Epithelial cell of esophagus (primary cell): ENCODE results near the gene COPS6.
A peak's percentile ranks its signal among the peaks of the same experiment; 100 is the strongest.

Experiments
- DNase-seq: peaks from one replicate; pipeline ENCODE4 v3.0.0; 2010; ENCODE audit warnings: low read depth
- H3K4me3 ChIP-seq: 2 replicates; pipeline ENCODE4 v1.5.1; 2011; ENCODE audit warnings: mild to moderate bottlenecking, low read length, control low read depth
- TF ChIP-seq, protein P1 (sequence below): IDR thresholded peaks from 2 replicates; pipeline ENCODE4 v1.5.1; 2011; ENCODE audit warnings: low read depth, mild to moderate bottlenecking, low read length, control low read depth, inconsistent platforms; ENCODE audit not compliant: insufficient read depth; ENCODE audit errors: missing control alignments

COPS6 gene

DNA sequence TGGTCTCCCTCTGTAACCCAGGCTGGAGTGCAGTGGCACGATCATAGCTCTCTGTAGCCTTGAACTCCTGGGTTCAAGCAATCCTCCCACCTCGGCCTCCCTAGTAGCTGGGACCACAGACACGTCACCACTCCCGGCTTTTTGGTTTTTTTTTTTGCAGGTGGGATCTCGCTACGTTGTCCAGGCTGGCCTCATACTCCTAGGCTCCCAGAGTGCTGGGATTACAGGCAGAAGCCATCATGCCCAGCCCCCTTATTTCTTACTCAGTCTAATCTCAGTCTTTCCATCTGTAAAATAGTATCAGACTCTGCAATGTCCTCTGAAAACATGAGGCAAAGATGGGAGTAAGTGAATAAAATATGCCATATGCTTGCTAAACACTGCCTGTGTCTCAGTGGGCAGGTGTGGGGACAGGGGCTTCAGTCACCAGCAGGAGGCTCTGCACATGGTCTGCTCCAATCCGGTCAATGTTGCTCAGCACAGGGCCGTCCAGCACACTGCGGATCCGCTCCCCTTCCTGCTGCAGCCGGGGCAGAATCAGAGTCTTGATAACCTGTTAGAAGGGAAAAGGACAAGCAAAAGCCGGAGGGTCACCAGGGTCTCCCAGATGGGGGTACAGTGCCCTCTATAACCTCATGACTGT, 20.9 kb downstream of the COPS6 start:
- DNase-seq = no peak

DNA sequence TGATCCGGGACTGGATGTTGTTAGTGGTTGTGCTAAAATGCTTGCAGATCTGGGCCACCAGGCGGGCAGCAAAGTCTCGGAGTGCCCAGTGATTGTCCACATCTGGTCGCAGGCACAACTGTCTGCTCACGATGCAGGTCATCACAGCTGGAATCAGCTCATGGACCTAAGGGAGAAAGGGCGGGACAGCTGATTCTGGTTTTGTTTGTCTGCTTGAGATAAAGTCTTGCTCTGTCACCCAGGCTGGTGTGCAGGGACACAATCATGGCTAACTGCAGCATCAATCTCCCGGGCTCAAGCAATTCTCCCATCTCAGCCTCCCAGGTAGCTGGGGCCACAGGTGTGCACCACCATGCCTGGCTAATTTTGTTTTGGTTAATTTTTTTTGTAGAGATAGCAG, 22.4 kb downstream of the COPS6 start:
- DNase-seq = no peak
- H3K4me3 ChIP-seq = no peak overlapping the region
- TF ChIP-seq, protein P1, sequence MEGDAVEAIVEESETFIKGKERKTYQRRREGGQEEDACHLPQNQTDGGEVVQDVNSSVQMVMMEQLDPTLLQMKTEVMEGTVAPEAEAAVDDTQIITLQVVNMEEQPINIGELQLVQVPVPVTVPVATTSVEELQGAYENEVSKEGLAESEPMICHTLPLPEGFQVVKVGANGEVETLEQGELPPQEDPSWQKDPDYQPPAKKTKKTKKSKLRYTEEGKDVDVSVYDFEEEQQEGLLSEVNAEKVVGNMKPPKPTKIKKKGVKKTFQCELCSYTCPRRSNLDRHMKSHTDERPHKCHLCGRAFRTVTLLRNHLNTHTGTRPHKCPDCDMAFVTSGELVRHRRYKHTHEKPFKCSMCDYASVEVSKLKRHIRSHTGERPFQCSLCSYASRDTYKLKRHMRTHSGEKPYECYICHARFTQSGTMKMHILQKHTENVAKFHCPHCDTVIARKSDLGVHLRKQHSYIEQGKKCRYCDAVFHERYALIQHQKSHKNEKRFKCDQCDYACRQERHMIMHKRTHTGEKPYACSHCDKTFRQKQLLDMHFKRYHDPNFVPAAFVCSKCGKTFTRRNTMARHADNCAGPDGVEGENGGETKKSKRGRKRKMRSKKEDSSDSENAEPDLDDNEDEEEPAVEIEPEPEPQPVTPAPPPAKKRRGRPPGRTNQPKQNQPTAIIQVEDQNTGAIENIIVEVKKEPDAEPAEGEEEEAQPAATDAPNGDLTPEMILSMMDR = no peak

More for the DNA sequence above, 20.9 kb downstream of the COPS6 start:
- no peak overlapping the region for H3K4me3 ChIP-seq
- TF ChIP-seq, protein P1 = no peak

DNA sequence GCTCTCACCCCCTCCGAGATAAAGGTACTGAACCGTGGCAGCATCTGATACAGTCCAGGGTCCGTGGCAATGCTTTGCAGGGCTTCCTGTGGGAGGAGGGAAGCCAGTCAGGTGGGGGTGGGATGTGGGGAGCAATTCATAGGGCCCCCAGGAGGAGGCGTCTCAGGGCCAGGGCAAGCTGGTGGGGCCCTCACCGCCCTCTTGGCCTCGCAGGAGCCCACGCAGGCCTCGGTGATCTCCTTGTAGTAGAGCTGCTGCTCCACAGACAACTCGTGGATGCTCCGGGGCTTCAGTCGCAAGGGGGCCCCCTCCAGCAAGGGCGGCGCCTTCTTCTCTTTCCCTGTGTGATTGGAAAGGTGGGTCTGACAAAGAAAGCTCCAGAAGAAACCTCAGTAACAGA, 23.1 kb downstream of the COPS6 start:
- no peak overlapping the region for H3K4me3 ChIP-seq
- no peak for DNase-seq
- TF ChIP-seq, protein P1 = no peak

DNA sequence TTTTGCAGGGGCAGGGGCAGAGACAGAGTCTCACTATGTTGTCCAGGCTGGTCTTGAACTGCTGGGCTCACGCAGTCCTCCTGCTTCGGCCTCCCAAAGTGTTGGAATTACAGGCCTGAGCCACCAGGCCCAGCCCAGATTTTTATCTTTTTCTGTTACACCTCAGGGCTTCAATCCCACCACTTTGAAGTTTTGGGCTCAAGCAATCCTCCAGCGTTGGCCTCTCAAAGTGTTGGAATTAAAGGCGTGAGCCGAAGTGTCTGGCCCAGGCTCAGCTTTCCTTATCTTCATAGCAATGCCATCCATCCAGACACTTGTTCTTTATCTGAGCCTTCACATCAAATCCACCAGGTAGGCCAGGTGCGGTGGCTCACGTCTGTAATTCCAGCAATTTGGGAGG, 26.3 kb downstream of the COPS6 start:
- H3K4me3 ChIP-seq = no peak overlapping the region
- no peak for DNase-seq
- TF ChIP-seq, protein P1 = no peak

DNA sequence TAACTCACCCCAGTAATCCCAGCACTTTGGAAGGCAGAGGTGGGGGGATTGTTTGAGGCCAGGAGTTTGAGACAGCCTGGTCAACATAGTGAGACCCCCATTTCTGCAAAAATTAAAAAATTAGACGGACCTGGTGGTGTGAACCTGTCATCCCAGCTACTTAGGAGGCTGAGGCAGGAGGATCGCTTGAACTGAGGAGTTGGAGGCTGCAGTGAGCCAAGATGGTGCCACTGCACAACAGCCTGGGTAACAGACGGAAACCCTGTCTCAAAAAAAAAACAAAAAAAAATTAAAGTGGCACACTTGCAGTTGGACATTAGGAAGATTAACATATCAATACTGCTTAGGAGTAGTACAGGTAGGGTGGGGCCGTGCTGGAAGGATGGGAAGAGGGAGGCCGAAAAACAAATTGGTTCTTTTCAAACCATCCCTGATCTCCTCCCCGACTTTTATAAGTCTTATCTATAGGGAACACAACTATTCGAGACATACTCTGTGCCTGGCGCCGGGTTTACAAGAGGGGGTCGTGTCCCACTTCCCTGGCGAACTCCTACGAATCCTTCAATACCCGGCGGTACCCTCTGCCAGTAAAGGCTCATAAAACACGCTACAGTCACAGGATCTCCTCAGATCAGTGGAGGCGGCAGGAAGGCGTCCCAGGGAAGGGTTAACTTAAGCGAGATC, 29.8 kb downstream of the COPS6 start:
- H3K4me3 ChIP-seq = peak overlapping the region; percentile 90
- no peak for DNase-seq
- TF ChIP-seq, protein P1 = no peak

DNA sequence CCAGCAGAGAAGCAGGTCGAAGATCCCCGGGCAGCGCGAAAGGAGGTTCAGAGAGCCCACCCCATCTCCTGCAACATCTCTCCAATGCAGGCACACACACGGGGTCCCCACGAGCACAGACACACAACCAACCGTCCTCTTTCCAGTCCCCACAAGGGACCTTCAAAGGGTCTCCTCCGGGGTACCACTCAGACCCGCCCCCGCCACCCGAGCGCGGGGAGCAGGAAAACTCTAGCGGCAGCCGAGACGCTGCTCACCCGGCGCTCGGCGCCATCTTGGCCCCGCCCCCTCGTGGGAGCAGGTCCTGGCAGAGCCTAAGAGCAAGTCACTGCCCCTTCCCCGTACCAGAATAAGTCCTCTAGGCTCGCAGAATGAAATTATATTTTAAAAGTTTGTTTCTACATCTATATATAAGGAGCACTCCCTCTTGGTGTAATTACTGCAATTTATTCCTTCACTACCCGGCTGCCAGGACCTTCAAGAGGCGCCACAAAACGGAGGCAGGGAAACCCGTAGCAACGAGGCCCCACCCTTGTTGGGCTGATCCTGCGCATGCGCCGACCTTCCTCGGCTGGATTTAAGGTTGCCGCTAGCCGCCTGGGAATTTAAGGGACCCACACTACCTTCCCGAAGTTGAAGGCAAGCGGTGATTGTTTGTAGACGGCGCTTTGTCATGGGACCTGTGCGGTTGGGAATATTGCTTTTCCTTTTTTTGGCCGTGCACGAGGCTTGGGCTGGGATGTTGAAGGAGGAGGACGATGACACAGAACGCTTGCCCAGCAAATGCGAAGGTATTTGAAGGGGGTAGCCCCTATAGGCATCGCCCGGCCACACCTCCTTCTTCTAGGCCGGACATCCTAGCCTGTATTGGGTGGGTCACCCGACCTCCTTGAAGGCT, 30.6 kb downstream of the COPS6 start, which contains the start of the genes CNPY4 and TAF6:
Gene CNPY4, plus strand, starts transcription at position 563 of the 898 bp plus-strand sequence. Its CDS starts 111 bp downstream, at position 674.
Gene TAF6, minus strand, starts transcription at position 287 of the 898 bp plus-strand sequence. CDS start 5,149 bp downstream, outside the sequence.
- peak within 1 kb of the TSS; percentile 90 for H3K4me3 ChIP-seq
- DNase-seq = peak; percentile 96
- TF ChIP-seq, protein P1 = peak; percentile 12
